Endothelial cell of umbilical vein (primary cell): ENCODE measurements around the gene PPM1F.

Source experiments
- EZH2 ChIP-seq: IDR thresholded peaks from 2 replicates; pipeline ENCODE4 v1.6.1; 2012; ENCODE audit warnings: borderline replicate concordance, low read depth, mild to moderate bottlenecking, moderate library complexity, low read length, inconsistent platforms; ENCODE audit not compliant: severe bottlenecking
- POLR2A ChIP-seq: IDR thresholded peaks from 2 replicates; pipeline ENCODE4 v1.6.1; 2012; ENCODE audit warnings: low read depth, mild to moderate bottlenecking, control low read depth, low read length
- POLR2AphosphoS5 ChIP-seq: IDR thresholded peaks from 2 replicates; pipeline ENCODE4 v1.6.1; 2012; ENCODE audit warnings: low read depth, mild to moderate bottlenecking, control low read depth, low read length, moderate library complexity; ENCODE audit not compliant: insufficient read depth
- TF ChIP-seq, protein P1 (sequence below), 2 donors: IDR thresholded peaks; 1 replicate in 1 of 2; 2 replicates in 1 of 2; pipeline ENCODE4 v1.5.1; 2011; ENCODE audit warnings: low read length in 2 of 2, mild to moderate bottlenecking in 2 of 2, moderate library complexity in 2 of 2, control low read depth in 1 of 2, inconsistent platforms in 1 of 2, low read depth in 1 of 2; ENCODE audit not compliant: insufficient read depth in 1 of 2; ENCODE audit errors: extremely low read depth in 1 of 2

DNA sequence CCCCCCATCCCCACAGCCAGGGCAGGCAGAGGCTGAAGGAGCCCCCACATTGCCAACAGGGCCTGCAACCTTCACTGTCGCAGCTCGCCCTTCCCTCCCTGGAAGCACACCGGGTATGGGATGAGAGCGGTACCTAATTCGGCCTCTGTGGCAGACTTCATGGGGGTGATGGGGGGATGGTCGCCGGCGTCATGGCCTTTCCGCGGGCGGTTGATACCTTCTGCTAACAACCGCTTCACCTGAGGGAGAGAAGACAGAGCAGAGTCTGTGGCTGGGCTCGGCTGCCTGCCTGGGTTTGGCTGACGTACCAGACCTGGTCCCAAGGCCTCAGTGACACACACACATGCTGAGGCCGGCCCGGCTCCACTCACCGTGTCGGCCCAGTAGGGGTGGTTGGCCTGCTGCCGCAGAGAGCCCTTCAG, 11.2 kb upstream of the PPM1F start:
- TF ChIP-seq EZH2 (no peak), POLR2A (no peak), POLR2AphosphoS5 (no peak)
- TF ChIP-seq, protein P1, sequence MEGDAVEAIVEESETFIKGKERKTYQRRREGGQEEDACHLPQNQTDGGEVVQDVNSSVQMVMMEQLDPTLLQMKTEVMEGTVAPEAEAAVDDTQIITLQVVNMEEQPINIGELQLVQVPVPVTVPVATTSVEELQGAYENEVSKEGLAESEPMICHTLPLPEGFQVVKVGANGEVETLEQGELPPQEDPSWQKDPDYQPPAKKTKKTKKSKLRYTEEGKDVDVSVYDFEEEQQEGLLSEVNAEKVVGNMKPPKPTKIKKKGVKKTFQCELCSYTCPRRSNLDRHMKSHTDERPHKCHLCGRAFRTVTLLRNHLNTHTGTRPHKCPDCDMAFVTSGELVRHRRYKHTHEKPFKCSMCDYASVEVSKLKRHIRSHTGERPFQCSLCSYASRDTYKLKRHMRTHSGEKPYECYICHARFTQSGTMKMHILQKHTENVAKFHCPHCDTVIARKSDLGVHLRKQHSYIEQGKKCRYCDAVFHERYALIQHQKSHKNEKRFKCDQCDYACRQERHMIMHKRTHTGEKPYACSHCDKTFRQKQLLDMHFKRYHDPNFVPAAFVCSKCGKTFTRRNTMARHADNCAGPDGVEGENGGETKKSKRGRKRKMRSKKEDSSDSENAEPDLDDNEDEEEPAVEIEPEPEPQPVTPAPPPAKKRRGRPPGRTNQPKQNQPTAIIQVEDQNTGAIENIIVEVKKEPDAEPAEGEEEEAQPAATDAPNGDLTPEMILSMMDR (IDR thresholded peaks at IDR 0.05; ENCODE audit: extremely low read depth in 1 of 2, insufficient read depth in 1 of 2, low read depth in 1 of 2, low read length in 2 of 2), result no peak
